ENCODE data around the gene CTF1.

Gene CTF1

GRCh38 chr16:30947859-30948666, 51.6 kb downstream of the CTF1 start:
- TF ChIP-seq CTCF (IDR thresholded peaks at IDR 0.05) = no peak

GRCh38 chr16:30948667-30949649, 52.5 kb downstream of the CTF1 start, which contains the start of gene ORAI3:
ORAI3 (plus strand) TSS chr16:30949068; CDS start chr16:30949290, 222 bp downstream.
- no peak for TF ChIP-seq CTCF (IDR thresholded peaks at IDR 0.05)

GRCh38 chr16:30949650-30950515, 53.5 kb downstream of the CTF1 start:
- TF ChIP-seq CTCF (IDR thresholded peaks at IDR 0.05) = no peak

- no peak for TF ChIP-seq CTCF (IDR thresholded peaks at IDR 0.05)
Measured at GRCh38 chr16:30950516-30951065, 54.2 kb downstream of the CTF1 start.

GRCh38 chr16:30951193-30951592, 54.8 kb downstream of the CTF1 start:
- no peak for TF ChIP-seq CTCF (IDR thresholded peaks at IDR 0.05)

GRCh38 chr16:30951750-30952149, 55.3 kb downstream of the CTF1 start:
- no peak for TF ChIP-seq CTCF (IDR thresholded peaks at IDR 0.05)

Measured in LNCAP (cell line).